Mesenchymal stem cell (in vitro differentiated cells and primary cell): ENCODE data around the gene RRAS2.

Source experiments
- DNase-seq: peaks from one replicate; pipeline ENCODE4 v3.0.0-alpha.2; 2013
- H2AFZ ChIP-seq: one replicate; pipeline ENCODE4 v1.6.1; 2013; ENCODE audit warnings: low read depth, mild to moderate bottlenecking, control low read depth, inconsistent platforms, low read length, moderate library complexity
- H2AK5ac ChIP-seq: 2 replicates; pipeline ENCODE4 v1.6.1; 2013; ENCODE audit warnings: low read length, moderate library complexity, mild to moderate bottlenecking, inconsistent platforms; ENCODE audit not compliant: severe bottlenecking
- H2BK120ac ChIP-seq: one replicate; pipeline ENCODE4 v1.6.1; 2013; ENCODE audit warnings: low read depth, mild to moderate bottlenecking, inconsistent platforms, low read length, moderate library complexity
- H2BK12ac ChIP-seq, 2 experiments: one replicate each; pipeline ENCODE4 v1.6.1; 2013; ENCODE audit warnings: inconsistent platforms in 2 of 2, low read length in 2 of 2, mild to moderate bottlenecking in 2 of 2, moderate library complexity in 2 of 2, control low read depth in 1 of 2
- H2BK15ac ChIP-seq: one replicate; pipeline ENCODE4 v1.6.1; 2013; ENCODE audit warnings: mild to moderate bottlenecking, low read depth, inconsistent platforms; ENCODE audit not compliant: poor library complexity, severe bottlenecking
- H2BK5ac ChIP-seq: 2 replicates; pipeline ENCODE4 v1.6.1; 2013; ENCODE audit warnings: low read depth, mild to moderate bottlenecking, low read length, control low read depth, inconsistent platforms; ENCODE audit not compliant: poor library complexity, severe bottlenecking
- H3K14ac ChIP-seq, 2 experiments: one replicate each; pipeline ENCODE4 v1.6.1; 2013; ENCODE audit warnings: inconsistent platforms in 2 of 2, low read length in 2 of 2, control low read depth in 1 of 2, mild to moderate bottlenecking in 1 of 2, moderate library complexity in 1 of 2
- H3K18ac ChIP-seq, 2 experiments: one replicate each; pipeline ENCODE4 v1.6.1; 2013; ENCODE audit warnings: inconsistent platforms in 2 of 2, low read length in 2 of 2, control low read depth in 1 of 2, low read depth in 1 of 2, mild to moderate bottlenecking in 1 of 2
- H3K23ac ChIP-seq, 2 experiments: one replicate each; pipeline ENCODE4 v1.6.1; 2013; ENCODE audit warnings: inconsistent platforms in 2 of 2, low read length in 2 of 2, mild to moderate bottlenecking in 2 of 2, moderate library complexity in 2 of 2, control low read depth in 1 of 2
- H3K27ac ChIP-seq: 2 replicates; pipeline ENCODE4 v1.5.1; 2013; ENCODE audit warnings: mild to moderate bottlenecking, moderate library complexity, low read length, control low read depth, inconsistent platforms; ENCODE audit not compliant: poor library complexity, severe bottlenecking
- H3K27me3 ChIP-seq, 2 experiments: 2 replicates each; pipeline versions ENCODE4 v1.6.1 to v1.7.0; 2013; ENCODE audit warnings: low read length in 2 of 2, mild to moderate bottlenecking in 2 of 2, moderate library complexity in 2 of 2, control low read depth in 1 of 2, inconsistent platforms in 1 of 2; ENCODE audit not compliant: control insufficient read depth in 1 of 2, insufficient read depth in 1 of 2
- H3K36me3 ChIP-seq, 2 experiments: 2 replicates each; pipeline versions ENCODE4 v1.6.1 to v1.7.0; 2013; ENCODE audit warnings: low read length in 2 of 2, control low read depth in 1 of 2, inconsistent platforms in 1 of 2, low read depth in 1 of 2, mild to moderate bottlenecking in 1 of 2; ENCODE audit not compliant: insufficient read depth in 2 of 2, control insufficient read depth in 1 of 2
- H3K4ac ChIP-seq, 2 experiments: one replicate each; pipeline ENCODE4 v1.6.1; 2013; ENCODE audit warnings: inconsistent platforms in 2 of 2, low read length in 2 of 2, mild to moderate bottlenecking in 2 of 2, moderate library complexity in 2 of 2, control low read depth in 1 of 2, low read depth in 1 of 2
- H3K4me1 ChIP-seq: 2 replicates; pipeline ENCODE4 v1.6.1; 2013; ENCODE audit warnings: low read depth, low read length, control low read depth; ENCODE audit not compliant: control insufficient read depth, insufficient read depth
- H3K4me2 ChIP-seq: 2 replicates; pipeline ENCODE4 v1.6.1; 2013; ENCODE audit warnings: low read length, mild to moderate bottlenecking, inconsistent platforms; ENCODE audit not compliant: poor library complexity, severe bottlenecking
- H3K4me3 ChIP-seq, 2 experiments: 2 replicates each; pipeline versions ENCODE4 v1.5.1 to v1.7.0; 2013; ENCODE audit warnings: low read length in 2 of 2, mild to moderate bottlenecking in 2 of 2, control low read depth in 1 of 2, low read depth in 1 of 2; ENCODE audit not compliant: insufficient read depth in 1 of 2
- H3K79me1 ChIP-seq: replicated peaks from 2 replicates; pipeline ENCODE4 v1.6.1; 2013; ENCODE audit warnings: mild to moderate bottlenecking, control low read depth, low read length, inconsistent platforms; ENCODE audit not compliant: poor library complexity, severe bottlenecking
- H3K9ac ChIP-seq: 2 replicates; pipeline ENCODE4 v1.7.0; 2013; ENCODE audit warnings: mild to moderate bottlenecking, low read length, moderate library complexity
- H3K9me3 ChIP-seq: 2 replicates; pipeline ENCODE4 v1.7.0; 2013; ENCODE audit warnings: mild to moderate bottlenecking, low read length; ENCODE audit not compliant: control insufficient read depth
- H4K8ac ChIP-seq: one replicate; pipeline ENCODE4 v1.6.1; 2013; ENCODE audit warnings: inconsistent platforms, mild to moderate bottlenecking, low read length, moderate library complexity
- H4K91ac ChIP-seq: one replicate; pipeline ENCODE4 v1.6.1; 2013; ENCODE audit warnings: mild to moderate bottlenecking, low read length, inconsistent platforms
- WGBS: methylation state at CpG from one replicate; pipeline ENCODE4 v1.1.7; 2013; ENCODE audit warnings: mixed read lengths; 5-methylcytosine and 5-hydroxymethylcytosine counted together

The RRAS2 gene

DNA sequence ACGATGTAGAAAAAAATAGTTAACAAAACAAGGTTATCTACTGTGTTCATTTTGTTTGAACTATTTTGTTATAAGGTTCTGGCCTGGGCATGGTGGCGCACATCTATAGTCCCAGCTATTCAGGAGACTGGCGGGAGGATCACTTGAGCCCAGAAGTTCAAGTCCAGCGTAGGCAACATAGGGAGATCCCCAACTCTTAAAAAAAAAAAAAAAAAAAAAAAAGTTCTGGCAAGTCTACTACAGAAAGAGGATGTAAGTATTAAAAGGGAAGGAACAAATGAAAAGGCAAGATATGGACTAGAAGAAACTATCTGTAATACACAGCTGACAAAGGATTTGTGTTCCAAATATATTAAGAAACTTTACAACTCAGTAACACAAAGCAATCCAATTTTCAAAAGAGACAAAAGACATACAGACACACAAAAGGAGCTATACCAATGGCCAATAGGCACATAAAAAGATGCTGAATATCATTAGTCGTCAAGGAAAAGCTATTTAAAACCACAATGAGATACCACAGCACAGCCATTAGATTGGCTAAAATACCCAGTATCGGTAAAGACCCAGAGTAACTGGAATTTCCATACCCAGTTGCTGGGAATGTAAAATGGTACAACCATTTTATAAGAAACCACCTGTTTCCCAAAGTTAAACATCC, 27.4 kb downstream of the RRAS2 start:
- no peak overlapping the region for H3K14ac ChIP-seq
- H2BK12ac ChIP-seq: no peak overlapping the region
- no peaks in the 10 kb centered on the region for H3K9me3 ChIP-seq
- H2BK15ac ChIP-seq: no peak overlapping the region
- no peak overlapping the region for H4K91ac ChIP-seq
- no peak overlapping the region for H3K27ac ChIP-seq
- peaks cover 8% of the 10 kb centered on the region for H3K4me1 ChIP-seq
- no peak overlapping the region for H3K23ac ChIP-seq
- H3K9ac ChIP-seq: no peak overlapping the region
- 100% methylated on average over 4 of the region's 6 CpGs for WGBS
- H3K36me3 ChIP-seq: peaks cover 0 to 3% of the 10 kb centered on the region in 2 experiments
- no peak overlapping the region for H4K8ac ChIP-seq
- H3K27me3 ChIP-seq: no peaks in the 10 kb centered on the region
- H2BK120ac ChIP-seq: no peak overlapping the region
- H2AFZ ChIP-seq: no peak overlapping the region
- no peak overlapping the region for H3K18ac ChIP-seq
- no peak overlapping the region for H3K4me2 ChIP-seq
- H3K79me1 ChIP-seq: no peaks in the 10 kb centered on the region
- H3K4ac ChIP-seq: no peak overlapping the region
- DNase-seq: no peak
- no peak overlapping the region for H2AK5ac ChIP-seq
- H2BK5ac ChIP-seq: no peak overlapping the region
- H3K4me3 ChIP-seq: no peak overlapping the region

GRCh38 chr11:14330881-14331280, 28.1 kb downstream of the RRAS2 start:
- WGBS: 78% methylated on average over 1 of the region's 2 CpGs
- Histone ChIP-seq H3K4me2 (no peak overlapping the region), H3K27me3 (no peaks in the 10 kb centered on the region), H3K4me3 (no peak overlapping the region), H3K36me3 (peaks cover 0 to 3% of the 10 kb centered on the region in 2 experiments), H2BK120ac (no peak overlapping the region), H3K4me1 (peaks cover 7% of the 10 kb centered on the region), H3K9ac (peak overlapping the region; percentile 43), H2BK5ac (no peak overlapping the region), H3K18ac (no peak overlapping the region), H3K23ac (no peak overlapping the region), H3K4ac (no peak overlapping the region), H2BK15ac (no peak overlapping the region), H3K79me1 (no peaks in the 10 kb centered on the region), H2BK12ac (no peak overlapping the region), H3K14ac (no peak overlapping the region), H4K8ac (no peak overlapping the region), H3K9me3 (no peaks in the 10 kb centered on the region), H2AFZ (no peak overlapping the region), H2AK5ac (no peak overlapping the region), H3K27ac (no peak overlapping the region), H4K91ac (no peak overlapping the region)
- no peak for DNase-seq

- H2BK12ac ChIP-seq: no peak overlapping the region
- no peak overlapping the region for H3K23ac ChIP-seq
- no peak overlapping the region for H4K91ac ChIP-seq
- H2BK15ac ChIP-seq: no peak overlapping the region
- H3K18ac ChIP-seq: no peak overlapping the region
- no peak overlapping the region for H2AK5ac ChIP-seq
- H3K4me1 ChIP-seq: peaks cover 6% of the 10 kb centered on the region
- H3K4me3 ChIP-seq: no peak overlapping the region
- H3K79me1 ChIP-seq: no peaks in the 10 kb centered on the region
- no peak overlapping the region for H2AFZ ChIP-seq
- H3K27ac ChIP-seq: no peak overlapping the region
- no peak overlapping the region for H3K9ac ChIP-seq
- no peak overlapping the region for H2BK120ac ChIP-seq
- no peak overlapping the region for H4K8ac ChIP-seq
- DNase-seq: no peak
- H3K9me3 ChIP-seq: no peaks in the 10 kb centered on the region
- H3K4ac ChIP-seq: no peak overlapping the region
- no peak overlapping the region for H3K4me2 ChIP-seq
- H3K14ac ChIP-seq: no peak overlapping the region
- 94% methylated on average over 2 of the region's 2 CpGs for WGBS
- H2BK5ac ChIP-seq: no peak overlapping the region
- peaks cover 3 to 4% of the 10 kb centered on the region in 2 experiments for H3K36me3 ChIP-seq
- no peaks in the 10 kb centered on the region for H3K27me3 ChIP-seq
Measured at GRCh38 chr11:14329702-14330101, 29.3 kb downstream of the RRAS2 start.

DNA sequence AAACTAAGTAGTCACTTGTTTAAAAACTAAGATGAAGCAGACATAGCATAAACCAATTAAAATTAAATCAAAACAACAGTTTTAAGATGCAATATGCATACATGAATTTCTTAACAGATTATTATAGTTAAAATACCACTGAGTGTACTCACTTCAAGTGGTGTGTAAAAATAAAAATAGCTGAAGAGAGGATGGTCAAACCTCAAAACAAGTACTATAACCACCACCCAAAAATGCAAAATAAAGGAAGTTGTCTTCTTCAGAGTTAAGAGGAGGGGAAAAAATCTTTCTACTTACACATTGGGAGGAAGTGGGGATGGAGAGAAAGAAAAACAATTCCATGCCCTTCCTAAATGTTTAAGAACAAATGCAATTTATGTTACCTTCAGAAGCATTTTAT, 31.9 kb downstream of the RRAS2 start:
- no peak overlapping the region for H2AK5ac ChIP-seq
- H3K27ac ChIP-seq: no peak overlapping the region
- H3K18ac ChIP-seq: no peak overlapping the region
- H3K27me3 ChIP-seq: no peaks in the 10 kb centered on the region
- H4K91ac ChIP-seq: no peak overlapping the region
- H3K4ac ChIP-seq: no peak overlapping the region
- H2BK5ac ChIP-seq: no peak overlapping the region
- peaks cover 0 to 5% of the 10 kb centered on the region in 2 experiments for H3K36me3 ChIP-seq
- no peak for DNase-seq
- H3K4me3 ChIP-seq: no peak overlapping the region
- H3K23ac ChIP-seq: no peak overlapping the region
- H3K4me2 ChIP-seq: no peak overlapping the region
- H3K9ac ChIP-seq: no peak overlapping the region
- no peak overlapping the region for H2BK120ac ChIP-seq
- H2BK15ac ChIP-seq: no peak overlapping the region
- H3K79me1 ChIP-seq: no peaks in the 10 kb centered on the region
- H2BK12ac ChIP-seq: no peak overlapping the region
- no peaks in the 10 kb centered on the region for H3K9me3 ChIP-seq
- no peak overlapping the region for H2AFZ ChIP-seq
- H4K8ac ChIP-seq: no peak overlapping the region
- H3K4me1 ChIP-seq: peaks cover 6% of the 10 kb centered on the region
- no peak overlapping the region for H3K14ac ChIP-seq
